IPS-NIHi7 (cell line): ENCODE data around the gene SPG7.
A peak's percentile ranks its signal among the peaks of the same experiment; 100 is the strongest.
"Not testable (repeated sequence)": the region's sequence is repeated elsewhere in the genome, so short reads cannot be mapped to it uniquely, and the experiment has no call there.

ENCODE experiments used
- DNase-seq: peaks from one replicate; pipeline ENCODE4 v3.0.0; 2012; ENCODE audit warnings: mixed read lengths; ENCODE audit errors: extremely low spot score

The SPG7 gene

DNA sequence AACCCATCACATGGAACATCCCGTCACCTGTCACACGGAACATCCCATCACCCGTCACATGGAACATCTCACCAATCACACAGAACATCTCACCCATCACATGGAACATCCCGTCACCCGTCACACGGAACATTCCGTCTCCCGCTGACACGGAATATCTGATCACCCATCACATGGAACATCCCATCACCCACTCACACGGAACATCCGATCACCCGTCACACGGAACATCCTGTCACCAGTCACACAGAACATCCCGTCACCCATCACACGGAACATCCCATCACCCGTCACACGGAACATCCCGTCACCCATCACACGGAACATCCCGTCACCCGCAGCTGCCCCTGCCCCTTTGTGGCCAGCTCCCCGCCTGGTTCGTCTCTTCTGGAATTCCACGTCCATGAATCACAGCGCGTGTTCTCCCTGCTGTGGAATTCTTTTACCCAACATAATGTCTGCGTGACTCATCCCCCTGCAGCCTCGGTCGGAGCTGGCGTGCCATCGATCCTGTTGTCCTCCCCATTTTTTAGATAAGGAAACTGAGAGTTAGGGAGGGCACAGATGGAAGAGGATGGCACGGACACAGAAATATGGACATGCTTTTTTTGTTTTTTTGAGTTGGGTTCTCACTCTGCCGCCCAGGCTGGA, 73.0 kb downstream of the SPG7 start:
- DNase-seq: no peak

DNA sequence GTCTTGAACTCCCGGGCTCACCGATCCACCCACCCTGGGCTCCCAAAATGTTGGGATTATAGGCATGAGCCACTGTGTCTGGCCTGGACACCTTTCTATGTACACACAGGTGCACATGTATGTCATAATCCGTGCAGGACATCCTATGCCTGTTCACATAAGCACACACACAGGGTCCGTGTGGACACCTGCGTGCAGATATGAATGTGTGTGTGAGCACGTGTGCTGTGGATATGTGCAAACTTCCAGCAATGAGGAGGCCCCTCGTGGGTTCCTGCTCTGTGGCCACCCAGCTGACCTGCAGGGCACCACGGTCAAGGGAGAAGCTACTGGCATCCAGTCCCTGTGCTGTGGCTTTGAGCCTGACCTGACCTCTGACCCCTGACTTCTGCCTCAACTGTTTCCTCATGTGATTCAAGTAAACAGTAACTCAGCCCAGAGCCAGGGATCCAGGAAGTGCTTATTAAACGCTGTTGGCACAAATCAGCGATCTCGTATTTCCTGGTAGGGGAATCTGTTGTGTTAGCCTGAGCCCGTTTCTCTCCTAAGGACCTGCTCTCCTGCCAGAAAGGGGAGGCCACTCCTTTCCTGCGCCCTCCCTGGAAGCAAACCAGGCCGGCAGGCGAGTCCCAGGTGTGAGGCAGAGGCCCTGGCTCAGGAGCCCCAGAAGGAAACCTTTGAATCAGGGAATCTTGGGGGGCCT, 73.8 kb downstream of the SPG7 start:
- DNase-seq: no peak

DNA sequence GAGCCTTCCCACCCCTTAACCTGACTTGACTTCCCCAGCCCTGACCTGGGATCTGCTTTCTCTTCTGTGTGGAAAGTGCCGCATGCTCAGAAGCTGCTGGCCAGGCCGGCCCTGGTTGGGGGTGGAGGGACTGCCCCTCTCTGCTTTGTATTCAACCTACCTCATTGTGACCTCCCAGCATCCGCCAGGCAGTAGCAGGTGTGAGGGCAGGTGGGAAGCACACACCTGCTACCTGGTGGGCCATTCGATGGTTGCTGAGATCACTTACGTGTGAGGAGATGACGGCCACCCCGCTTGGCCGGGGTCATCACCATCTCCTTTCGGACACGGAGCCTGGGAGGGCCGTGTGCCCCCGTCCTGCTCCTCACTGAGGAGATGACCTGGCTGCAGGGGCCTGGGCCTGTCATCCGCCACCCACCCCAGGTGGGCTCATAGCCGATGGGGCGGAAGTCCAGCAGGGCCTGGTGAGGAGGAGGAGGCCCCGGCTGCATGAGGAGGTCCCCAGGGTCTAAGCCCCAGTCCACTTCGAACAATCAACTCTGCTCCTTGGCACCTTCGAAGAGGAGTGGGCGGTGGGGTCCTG, 74.5 kb downstream of the SPG7 start:
- DNase-seq: no peak

DNA sequence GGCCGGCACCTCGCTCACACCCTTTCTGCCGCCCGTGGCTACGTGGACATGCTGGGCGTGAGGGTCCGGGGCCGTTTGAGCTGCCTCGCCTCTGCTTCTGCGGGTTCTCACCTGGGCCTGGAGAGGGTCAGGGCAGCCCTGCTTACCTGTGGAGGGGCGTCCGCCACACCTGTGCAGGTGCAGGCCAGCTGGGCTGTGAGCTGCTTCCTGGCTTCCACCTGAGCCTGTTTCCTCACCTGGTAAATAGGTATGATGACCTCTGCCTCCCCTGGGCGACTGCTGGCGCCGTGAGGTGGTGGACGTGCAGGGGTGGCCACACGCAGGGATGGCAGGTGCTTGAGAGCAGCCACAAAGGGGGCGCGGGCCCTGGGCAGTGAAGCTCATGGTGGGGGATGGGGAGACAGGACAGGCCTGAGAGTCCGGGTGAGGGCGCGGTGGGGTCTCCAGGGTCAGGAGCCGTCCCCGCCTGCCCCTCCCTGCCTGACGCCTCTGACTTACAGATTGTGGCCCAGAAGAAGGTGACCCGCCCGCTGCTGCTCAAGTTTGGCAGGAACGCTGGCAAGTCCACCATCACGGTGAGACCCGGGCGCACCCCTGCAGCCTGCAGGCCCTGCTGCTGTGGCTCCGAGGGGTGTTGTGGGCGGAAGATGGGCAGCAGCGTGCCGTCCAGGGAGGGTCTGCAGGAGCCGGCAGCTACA, 75.1 kb downstream of the SPG7 start:
- DNase-seq: no peak

DNA sequence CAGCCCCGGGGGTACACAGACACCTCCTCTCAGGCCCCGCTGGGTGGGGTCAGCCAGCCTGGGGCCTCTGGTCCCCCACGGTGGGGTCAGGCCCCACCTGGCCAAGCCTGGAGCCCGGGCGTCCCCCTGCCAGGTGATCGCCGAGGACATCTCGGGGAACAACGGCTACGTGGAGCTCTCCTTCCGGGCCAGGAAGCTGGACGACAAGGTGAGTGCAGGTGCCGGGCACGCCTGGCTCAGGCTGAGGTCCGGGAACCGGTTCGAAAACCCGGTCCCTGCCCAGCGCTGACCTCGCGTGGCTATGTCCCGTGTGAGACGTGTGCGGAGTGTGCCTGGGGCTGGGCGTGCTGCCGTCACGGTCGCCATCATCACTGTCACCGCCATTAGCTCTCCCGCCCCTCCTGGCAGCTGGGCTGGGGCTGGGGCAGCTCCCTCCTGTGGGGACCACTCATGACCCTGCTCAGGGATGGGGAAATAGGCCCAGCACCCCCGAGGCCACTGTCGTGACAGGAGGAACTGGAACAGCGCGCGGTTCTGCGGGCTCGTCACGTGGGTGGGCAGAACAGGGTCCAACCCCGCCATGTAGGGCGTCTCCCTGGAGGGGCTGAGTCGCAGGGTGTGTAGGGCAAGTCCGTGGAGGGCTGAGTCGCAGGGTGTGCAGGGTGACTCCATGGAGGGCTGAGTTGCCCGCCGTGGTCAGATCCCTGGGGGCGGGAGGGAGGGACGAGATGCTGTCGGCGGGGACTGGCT, 75.9 kb downstream of the SPG7 start:
- no peak for DNase-seq

DNA sequence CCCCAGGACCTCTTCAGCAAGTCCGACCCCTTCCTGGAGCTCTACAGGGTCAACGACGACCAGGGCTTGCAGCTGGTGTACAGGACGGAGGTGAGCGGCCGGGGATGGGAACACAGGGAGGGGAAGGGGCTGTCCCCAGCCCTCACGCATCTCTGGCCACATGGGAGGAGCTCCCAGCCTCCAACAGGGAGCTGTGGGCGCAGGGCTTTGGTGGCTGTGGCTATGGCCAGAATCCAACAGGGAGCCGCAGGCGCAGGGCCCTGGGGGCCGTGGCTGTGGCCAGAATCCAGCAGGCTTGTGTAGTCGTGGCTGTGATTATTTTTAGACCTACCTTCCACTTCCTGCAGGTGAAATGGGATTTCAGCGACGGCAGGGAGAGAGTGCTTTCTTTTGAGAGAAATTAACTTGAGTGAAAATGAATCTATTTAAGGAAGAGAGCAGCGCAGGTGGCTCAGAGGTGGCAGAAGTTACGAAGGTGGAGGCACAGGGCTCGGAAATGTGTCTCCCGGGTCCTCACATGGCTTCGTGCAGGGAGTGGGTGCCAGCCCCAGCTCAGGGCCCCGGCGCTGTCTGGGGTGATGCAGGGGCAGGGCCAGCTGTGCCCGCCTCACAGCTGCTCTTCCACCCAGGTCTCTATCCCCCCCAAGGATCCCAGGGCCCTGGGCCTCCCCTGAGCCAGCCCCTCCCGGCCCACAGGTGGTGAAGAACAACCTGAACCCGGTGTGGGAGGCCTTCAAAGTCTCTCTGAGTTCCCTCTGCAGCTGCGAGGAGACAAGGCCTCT, 76.8 kb downstream of the SPG7 start:
- no peak for DNase-seq

DNA sequence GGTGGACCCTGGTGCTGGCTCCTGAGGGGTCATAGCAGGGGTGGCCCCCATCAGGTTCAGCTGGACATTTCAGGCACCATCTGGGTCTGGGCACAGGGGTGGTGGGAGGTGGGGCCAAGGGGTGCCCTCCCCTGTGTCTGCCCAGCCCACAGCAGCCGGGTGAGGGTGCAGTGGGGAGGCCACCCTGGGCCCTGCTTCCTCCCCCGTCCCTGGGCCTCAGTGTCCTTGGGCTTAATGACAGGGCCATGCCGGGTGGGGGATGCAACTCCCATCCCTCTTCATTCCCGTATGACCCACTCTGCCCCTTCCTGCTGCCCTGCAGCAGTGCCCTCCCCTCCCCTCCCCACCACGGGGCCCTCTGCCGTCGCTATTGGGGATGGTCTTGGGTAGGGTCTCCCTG, 78.0 kb downstream of the SPG7 start:
- DNase-seq: no peak

DNA sequence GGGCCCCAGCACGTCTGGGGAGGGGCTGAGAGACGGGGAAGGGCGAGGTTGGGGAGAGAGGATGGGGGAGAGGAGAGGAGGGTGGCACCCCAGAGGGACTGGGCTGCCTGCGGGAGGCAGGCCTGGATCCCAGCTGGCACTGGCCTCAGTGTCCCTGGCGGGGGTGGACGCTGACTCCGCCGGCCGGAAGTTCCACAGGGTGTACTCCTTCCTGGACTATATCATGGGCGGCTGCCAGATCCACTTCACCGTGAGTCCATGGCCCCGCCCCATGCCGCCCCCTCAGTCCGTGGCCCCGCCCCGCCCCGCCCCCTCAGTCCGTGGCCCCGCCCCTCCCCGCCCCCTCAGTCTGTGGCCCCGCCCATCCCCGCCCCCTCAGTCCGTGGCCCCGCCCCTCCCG, 78.7 kb downstream of the SPG7 start:
- DNase-seq: no peak

DNA sequence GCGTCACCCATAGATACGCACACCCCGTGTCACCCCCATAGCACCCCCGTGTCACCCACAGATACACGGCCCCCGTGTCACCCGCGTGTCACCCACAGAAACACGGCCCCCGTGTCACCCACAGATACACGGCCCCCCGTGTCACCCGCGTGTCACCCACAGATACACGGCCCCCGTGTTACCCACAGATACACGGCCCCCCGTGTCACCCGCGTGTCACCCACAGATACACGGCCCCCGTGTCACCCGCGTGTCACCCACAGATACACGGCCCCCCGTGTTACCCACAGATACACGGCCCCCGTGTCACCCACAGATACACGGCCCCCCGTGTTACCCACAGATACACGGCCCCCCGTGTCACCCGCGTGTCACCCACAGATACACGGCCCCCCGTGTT, 79.5 kb downstream of the SPG7 start:
- not testable (repeated sequence) for DNase-seq

DNA sequence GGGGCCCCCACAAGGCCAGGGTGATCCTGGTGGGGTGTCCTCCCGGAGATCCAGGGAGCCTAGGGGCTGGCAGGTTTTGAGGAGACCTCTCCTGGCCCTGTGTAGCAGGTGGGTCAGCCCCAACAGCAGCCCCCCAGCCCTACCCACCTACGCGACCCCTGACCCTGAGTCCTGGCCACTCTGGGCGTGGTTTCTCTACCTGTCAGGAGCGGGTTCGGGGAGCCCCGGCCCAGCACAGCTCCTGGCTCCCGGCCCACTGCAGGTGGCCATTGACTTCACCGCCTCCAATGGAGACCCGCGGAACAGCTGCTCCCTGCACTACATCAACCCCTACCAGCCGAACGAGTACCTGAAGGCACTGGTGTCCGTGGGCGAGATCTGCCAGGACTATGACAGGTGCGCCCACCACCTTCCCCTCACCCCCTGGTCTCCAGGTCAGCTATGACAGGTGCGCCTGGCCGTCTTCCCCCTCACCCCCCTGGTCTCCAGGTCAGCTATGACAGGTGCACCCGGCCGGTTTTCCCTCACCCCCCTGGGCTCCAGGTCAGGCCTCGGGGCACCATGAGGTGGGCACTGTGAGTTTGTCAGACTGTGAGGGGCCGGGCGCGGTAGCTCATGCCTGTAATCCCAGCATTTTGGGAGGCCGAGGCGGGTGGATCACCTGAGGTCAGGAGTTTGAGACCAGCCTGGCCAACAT, 80.4 kb downstream of the SPG7 start:
- no peak for DNase-seq

DNA sequence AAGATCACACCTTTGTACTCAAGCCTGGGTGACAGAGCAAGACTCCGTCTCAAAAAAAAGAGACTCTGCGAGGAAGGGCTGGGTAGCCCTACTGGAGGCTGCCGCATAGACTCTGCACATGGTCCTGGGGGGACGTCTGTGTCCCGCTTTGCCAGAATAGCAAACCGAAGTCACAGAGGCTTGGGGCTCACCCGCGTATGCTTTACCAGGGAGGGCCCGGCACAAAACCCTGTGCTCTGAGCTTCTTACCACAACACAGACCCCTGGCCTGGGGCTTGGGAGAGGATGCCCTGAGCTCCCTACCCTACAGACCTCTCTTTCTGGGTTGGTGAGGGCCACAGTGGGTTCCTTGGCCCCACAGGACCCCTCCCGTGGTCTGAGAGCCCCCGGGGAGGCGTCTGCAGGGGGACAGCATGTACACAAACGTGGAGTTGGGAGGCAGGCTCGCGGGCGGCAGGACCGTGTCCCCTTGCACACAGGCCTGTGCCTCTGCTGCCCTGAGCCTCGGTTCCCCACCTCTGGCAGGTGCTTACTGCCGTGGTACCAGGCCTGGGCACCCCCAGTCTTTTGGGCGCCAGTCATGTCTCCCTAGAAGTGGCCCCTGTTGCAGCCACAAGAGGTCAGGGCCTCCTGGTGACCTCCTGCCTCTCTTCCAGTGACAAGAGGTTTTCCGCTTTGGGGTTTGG, 81.2 kb downstream of the SPG7 start:
- no peak for DNase-seq

DNA sequence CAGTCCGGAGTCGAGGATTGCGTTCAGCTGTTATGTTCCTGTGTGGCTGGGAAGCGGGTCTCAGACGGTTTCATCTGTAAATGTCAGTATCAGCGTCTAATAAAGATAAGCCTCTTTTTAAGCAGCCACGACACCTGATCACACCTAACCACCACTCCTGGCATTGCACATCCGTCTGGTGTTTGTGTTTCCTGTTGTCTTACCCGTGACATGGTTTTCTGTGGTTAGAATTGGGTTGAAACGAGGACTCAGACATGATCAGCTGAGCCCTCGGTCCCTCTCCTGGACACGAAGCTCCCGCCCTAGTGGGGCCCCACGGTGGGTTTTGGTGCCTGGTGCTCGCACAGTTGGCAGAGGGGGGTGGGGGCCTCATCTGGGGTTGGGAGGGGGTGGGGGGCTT, 85.6 kb downstream of the SPG7 start:
- no peak for DNase-seq

DNA sequence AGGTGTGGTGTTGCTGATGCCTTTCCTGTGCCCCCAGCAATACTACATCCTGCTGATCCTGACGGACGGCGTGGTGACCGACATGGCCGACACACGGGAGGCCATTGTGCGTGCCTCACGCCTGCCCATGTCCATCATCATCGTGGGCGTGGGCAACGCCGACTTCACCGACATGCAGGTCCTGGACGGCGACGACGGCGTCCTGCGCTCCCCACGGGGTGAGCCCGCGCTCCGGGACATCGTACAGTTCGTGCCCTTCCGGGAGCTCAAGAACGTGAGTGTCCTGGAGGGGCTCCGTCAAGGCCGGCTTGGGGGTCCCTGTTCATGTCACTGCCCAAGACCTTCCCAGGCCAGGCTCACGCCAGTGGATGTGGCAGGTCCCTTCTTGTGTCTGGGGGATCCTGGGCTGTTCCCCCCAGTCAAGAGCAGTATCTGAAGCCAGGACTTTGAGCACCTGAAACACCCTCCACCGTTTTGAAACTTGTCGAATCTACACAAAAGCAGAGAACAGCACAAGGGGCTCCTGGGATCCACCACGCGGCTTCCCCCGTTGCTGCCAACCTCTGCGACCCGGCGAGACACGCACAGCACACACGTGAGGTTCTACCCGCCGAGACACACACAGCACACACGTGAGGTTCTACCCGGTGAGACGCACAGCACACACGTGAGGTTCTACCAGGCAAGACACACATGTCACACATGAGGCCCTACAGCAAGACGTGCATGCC, 87.3 kb downstream of the SPG7 start:
- DNase-seq: no peak

DNA sequence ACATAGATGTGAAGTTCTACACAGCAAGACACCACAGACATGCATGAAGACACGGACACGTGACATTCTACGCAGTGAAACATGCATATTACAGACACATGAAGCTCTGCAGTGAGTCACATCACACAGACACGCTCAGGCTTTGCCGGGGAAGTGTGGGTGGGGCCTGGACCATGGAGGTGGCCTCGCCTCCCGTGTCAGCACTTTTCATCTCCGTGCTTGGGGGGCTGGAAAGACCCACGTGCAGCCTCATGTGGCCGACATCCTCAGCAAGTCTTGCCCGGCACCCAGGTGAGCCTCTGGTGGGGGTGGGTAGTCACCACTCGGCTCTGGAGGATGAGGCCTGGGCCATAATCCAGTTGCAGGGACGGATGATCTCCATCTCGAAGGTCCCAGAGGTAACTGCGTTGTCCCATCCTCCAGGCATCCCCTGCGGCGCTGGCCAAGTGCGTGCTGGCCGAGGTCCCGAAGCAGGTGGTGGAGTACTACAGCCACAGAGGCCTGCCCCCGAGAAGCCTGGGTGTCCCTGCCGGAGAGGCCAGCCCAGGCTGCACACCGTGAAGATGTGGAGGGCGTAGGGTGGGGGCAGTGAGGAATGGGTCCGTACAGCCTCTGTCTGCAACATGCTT, 88.0 kb downstream of the SPG7 start:
- DNase-seq: no peak

DNA sequence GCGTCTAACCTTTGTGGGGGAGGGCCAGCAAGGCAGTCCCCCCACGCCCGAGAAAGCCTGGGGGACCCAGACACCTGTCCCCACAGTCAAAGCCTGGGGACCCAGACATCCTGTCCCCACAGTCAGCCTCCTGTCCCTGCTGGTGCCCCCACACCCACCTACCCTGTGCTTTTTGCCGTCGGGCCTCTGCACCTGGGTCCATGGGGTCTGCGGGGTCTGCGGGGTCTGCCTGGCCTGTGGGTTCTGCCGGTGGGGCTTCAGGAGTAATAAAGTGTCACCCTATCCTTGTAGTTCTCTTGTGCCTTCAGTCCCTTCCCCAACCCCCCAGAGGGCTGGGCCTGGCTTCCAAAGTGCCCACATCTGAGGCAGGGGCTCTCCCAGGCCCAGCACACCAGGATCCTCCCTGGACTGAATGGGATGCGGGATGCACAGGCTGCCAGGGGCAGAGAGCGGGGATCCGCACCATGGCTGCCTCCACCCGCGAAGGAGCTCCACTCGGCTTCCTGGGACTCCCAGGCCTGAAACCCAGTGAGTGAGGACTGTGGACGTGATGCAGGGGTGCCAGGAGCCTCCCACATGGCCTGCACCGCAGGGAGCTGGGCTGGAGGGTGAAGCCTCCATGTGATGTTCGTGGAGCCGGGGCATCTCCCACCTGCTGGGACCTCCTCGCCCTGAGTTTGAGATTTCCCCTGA, 88.9 kb downstream of the SPG7 start:
- DNase-seq: no peak

DNA sequence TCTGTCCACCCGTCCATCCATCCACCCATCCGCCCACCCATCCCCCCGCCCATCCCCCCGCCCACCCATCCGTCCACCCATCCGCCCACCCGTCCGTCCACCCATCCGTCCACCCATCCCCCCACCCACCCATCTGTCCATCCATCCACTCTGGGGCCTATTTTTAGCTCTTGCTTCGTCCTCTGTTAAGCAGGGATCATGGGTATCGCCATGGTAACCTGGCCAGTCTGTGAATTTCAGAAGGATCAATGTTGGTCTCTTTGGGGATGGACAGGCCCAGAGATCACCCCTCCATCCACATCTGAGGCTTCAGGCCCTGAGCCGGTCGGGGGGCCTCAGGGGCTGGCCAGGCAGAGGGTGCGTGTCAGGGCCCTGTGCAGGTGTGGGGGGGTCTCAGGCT, 90.0 kb downstream of the SPG7 start:
- no peak for DNase-seq

DNA sequence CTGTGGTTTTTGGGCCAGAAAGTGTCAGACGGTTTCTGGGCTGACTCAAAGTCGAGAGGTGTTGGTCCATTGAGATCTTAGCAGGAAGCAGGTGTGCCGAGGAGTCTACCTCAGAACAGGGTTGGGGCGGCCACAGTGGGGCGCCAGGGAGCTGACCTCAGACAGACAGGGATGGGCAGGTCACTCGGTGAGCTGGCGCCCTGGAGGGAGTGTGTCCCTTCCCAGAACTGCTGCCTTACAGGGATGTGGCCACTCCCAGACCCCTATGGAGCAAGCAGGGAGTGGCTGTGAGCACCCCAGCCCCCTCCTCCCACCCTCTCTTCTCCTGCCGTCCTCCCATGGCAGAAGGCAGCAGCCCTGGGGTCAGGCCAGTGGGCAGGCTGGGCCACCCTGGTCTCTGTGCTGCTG, 91.3 kb downstream of the SPG7 start:
- peak; percentile 87 for DNase-seq

DNA sequence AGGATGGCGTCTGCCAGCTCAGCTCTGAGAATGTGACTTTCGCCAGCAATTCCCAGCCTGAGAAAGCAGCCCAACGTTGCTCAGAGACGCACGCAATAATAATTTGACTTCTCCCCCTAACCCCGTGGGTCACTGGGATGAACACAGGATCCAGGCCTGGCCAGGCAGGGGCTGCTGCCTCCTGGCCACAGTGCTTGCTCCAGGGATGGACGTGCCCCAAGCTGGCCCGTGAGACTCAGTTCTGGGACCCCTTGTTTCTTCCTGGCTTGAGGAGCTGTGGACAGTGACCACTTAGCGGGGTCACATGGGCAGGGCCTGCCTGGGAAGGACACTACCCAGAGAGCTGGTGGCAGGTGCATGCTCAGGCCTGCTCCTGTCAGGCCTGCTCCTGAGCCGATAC, 91.7 kb downstream of the SPG7 start:
- no peak for DNase-seq
